ENCODE data around the gene NINJ1. TPM values are rescaled to one million over a fixed set of nuclear protein-coding genes. Genes with fewer than 3 reads are reported as not detected.

The NINJ1 gene
- total RNA-seq, 1 experiment from 2014 or later = 10.3 TPM

DNA sequence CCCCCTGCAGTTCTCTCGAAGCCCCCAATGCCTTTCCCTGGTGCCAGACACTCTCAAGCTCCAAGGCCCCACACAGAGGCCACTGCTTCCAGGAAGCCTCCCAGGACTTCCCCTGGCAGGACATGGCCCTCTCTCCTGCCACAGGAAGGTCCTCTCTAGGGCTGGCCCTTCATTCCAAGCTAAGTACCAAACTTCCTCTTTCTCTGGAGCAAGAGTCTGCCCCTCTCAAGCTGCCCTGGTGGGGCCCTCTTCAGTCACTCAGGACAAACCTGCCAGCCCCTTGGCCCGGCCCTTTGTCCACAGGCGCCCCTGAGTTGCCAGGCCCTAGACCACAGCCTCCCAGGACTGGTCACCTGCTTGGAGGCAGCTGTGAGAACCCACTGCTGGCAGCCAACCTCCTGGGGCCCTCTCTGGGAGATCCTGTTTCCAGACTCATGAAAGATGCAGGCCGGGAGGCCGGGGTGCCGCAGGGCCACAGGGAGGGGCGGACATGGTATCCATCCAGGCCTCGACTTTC is 6.6 kb downstream of the NINJ1 start:
- Histone ChIP-seq H3K79me2 (ENCODE audit: low read length) (no peaks in the 10 kb centered on the region), H3K9ac (ENCODE audit: low read length) (no peak overlapping the region)
- DNase-seq = no peak

DNA sequence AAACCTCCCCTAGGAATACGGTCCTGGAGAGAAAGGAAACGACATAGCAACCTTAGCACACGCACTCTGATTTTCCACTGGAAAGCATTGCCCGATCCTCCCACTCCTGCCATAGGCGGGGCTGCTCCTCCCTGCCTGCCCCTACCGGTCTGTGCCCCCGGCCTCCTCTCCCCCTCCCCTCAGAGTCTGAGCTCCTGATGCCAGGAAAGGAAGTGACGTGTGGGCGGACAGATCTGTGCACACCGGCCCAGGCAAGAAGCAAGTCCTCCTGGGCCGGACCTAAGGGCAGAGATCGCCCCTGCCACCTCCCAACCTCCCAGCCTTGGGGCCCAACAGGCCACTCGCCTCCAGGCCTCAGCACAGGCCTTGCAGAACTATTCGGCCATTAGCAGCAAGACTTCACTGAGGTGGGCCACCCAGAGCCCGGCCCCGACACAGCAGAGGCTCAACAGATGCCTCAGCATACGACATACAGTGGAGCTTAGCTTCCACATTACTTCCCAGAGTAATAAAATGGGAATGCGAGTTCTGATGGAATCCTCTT is 7.2 kb downstream of the NINJ1 start:
- no peak overlapping the region for H3K9ac ChIP-seq (ENCODE audit: low read length)
- no peaks in the 10 kb centered on the region for H3K27me3 ChIP-seq (ENCODE audit: low read length)
- no peak overlapping the region for H2AFZ ChIP-seq (ENCODE audit: low read length)
- no peaks in the 10 kb centered on the region; the same call in 1 of the 2 replicates for H4K20me1 ChIP-seq (ENCODE audit: insufficient read depth, low read depth, low read length)
- H3K79me2 ChIP-seq (ENCODE audit: low read length) = no peaks in the 10 kb centered on the region
- no peak for DNase-seq
- H3K9me2 ChIP-seq (replicated peaks; ENCODE audit: insufficient read depth, low read length) = no peaks in the 10 kb centered on the region
- H3K27ac ChIP-seq (ENCODE audit: low read length) = no peak overlapping the region
- no peaks in the 10 kb centered on the region for H3K9me3 ChIP-seq (ENCODE audit: low read length)
- H3K4me1 ChIP-seq (ENCODE audit: low read length) = no peaks in the 10 kb centered on the region
- no peak overlapping the region for H3K4me2 ChIP-seq (ENCODE audit: low read depth, low read length, poor library complexity, severe bottlenecking)
- no peaks in the 10 kb centered on the region for H3K36me3 ChIP-seq (ENCODE audit: insufficient read depth, low read length)
- no peak overlapping the region for H3K4me3 ChIP-seq (ENCODE audit: low read length)

More for the DNA sequence above, 6.6 kb downstream of the NINJ1 start:
- no peaks in the 10 kb centered on the region for H3K36me3 ChIP-seq (ENCODE audit: insufficient read depth, low read length)
- H3K4me1 ChIP-seq (ENCODE audit: low read length) = no peaks in the 10 kb centered on the region
- no peak overlapping the region for H3K27ac ChIP-seq (ENCODE audit: low read length)
- no peak overlapping the region for H3K4me2 ChIP-seq (ENCODE audit: low read depth, low read length, poor library complexity, severe bottlenecking)
- H3K27me3 ChIP-seq (ENCODE audit: low read length) = no peaks in the 10 kb centered on the region
- H3K9me3 ChIP-seq (ENCODE audit: low read length) = no peaks in the 10 kb centered on the region
- H4K20me1 ChIP-seq (ENCODE audit: insufficient read depth, low read depth, low read length) = peaks cover 4% of the 10 kb centered on the region; the same call in 1 of the 2 replicates
- no peaks in the 10 kb centered on the region for H3K9me2 ChIP-seq (replicated peaks; ENCODE audit: insufficient read depth, low read length)
- H3K4me3 ChIP-seq (ENCODE audit: low read length) = no peak overlapping the region
- H2AFZ ChIP-seq (ENCODE audit: low read length) = no peak overlapping the region

DNA sequence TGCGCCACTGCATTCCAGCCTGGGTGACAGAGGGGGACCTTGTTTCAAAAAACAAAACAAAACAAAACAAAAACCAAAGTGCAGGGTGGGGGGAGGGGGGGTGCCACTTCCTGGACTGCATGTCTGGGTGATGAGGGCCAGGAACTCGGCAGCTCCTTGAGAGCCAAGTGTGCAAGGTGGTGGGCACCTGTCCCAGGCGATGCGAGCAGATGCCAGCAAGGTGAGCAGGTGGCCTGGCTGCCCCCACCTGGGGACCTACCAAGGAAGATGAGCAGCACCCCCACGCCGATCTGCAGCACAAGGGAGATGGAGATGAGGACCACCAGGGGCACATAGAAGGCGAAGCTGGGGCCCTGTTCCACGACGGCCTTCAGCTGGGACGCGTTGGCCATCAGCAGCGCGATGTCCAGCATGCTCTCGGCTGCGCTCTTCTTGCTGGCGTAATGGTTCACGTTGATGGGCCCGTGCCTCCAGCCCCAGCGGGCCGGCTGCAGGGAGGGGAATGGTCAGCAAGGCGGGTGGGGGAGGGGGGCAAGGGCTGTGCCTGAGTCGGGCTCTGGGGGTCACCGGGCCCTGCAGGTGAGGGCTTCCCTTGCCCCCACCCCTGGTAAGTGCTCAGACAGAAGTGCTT is 7.8 kb downstream of the NINJ1 start:
- no peaks in the 10 kb centered on the region for H3K36me3 ChIP-seq (ENCODE audit: insufficient read depth, low read length)
- no peak for DNase-seq
- H3K79me2 ChIP-seq (ENCODE audit: low read length) = no peaks in the 10 kb centered on the region

DNA sequence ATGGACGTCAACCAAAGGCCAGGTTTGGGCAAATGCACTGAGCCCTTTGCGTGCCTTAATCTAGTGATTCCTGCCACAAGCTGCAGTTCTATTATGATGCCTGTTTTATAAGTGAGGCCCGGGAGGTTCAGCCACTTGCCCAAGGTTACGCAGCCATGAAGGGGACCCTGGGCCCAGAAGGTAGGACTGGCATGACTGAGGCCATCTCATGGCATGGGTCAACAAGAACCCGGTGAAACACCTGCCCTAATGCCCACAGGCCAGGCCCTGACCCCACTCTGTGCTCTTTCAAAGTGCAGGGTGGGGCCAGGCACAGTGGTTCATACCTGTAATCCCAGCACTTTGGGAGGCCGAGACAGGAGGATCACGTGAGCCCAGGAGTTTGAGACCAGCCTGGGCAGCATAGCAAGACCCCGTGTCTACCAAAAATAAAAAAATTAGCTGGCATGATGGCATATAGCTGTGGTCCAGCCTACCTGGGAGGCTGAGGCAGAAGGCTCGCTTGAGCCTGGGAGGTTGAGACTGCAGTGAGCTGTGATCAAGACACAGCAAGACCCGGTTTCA is 8.6 kb downstream of the NINJ1 start:
- no peak for DNase-seq
- no peaks in the 10 kb centered on the region for H4K20me1 ChIP-seq (ENCODE audit: insufficient read depth, low read depth, low read length)
- no peak overlapping the region for H3K9ac ChIP-seq (ENCODE audit: low read length)
- H3K27me3 ChIP-seq (ENCODE audit: low read length) = no peaks in the 10 kb centered on the region
- no peaks in the 10 kb centered on the region for H3K9me3 ChIP-seq (ENCODE audit: low read length)
- H3K9me2 ChIP-seq (replicated peaks; ENCODE audit: insufficient read depth, low read length) = no peaks in the 10 kb centered on the region
- peaks cover 3% of the 10 kb centered on the region for H3K4me1 ChIP-seq (ENCODE audit: low read length)
- no peak overlapping the region for H3K27ac ChIP-seq (ENCODE audit: low read length)
- H3K36me3 ChIP-seq (ENCODE audit: insufficient read depth, low read length) = no peaks in the 10 kb centered on the region
- no peak overlapping the region for H3K4me3 ChIP-seq (ENCODE audit: low read length)
- no peaks in the 10 kb centered on the region for H3K79me2 ChIP-seq (ENCODE audit: low read length)
- no peak overlapping the region for H3K4me2 ChIP-seq (ENCODE audit: low read depth, low read length, poor library complexity, severe bottlenecking)
- no peak overlapping the region for H2AFZ ChIP-seq (ENCODE audit: low read length)

More for the DNA sequence above, 7.8 kb downstream of the NINJ1 start:
- H3K4me2 ChIP-seq (ENCODE audit: low read depth, low read length, poor library complexity, severe bottlenecking) = no peak overlapping the region
- H3K9ac ChIP-seq (ENCODE audit: low read length) = no peak overlapping the region
- no peaks in the 10 kb centered on the region for H3K27me3 ChIP-seq (ENCODE audit: low read length)
- H3K4me1 ChIP-seq (ENCODE audit: low read length) = no peaks in the 10 kb centered on the region
- no peak overlapping the region for H2AFZ ChIP-seq (ENCODE audit: low read length)
- no peaks in the 10 kb centered on the region for H3K9me3 ChIP-seq (ENCODE audit: low read length)
- H4K20me1 ChIP-seq (ENCODE audit: insufficient read depth, low read depth, low read length) = no peaks in the 10 kb centered on the region
- no peak overlapping the region for H3K4me3 ChIP-seq (ENCODE audit: low read length)
- no peaks in the 10 kb centered on the region for H3K9me2 ChIP-seq (replicated peaks; ENCODE audit: insufficient read depth, low read length)
- no peak overlapping the region for H3K27ac ChIP-seq (ENCODE audit: low read length)

DNA sequence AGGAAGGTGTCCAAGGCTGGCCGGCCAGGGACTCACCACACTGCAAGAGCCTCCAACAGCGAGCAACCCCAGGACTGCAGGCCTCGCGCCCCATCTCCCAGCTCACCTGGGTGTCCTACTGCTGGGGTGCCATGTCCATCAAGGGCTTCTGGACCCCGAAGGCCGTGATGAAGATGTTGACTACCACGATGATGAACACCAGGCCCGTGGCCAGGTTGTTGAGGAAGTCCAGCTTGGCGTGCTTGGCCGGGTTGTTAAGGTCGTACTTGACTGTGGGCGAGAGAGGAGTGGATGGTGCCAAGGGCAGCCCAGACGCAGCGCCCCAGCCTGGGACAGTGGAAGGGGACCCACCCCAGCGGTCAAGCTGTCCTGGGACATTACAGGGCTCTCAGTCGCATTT is 9.3 kb downstream of the NINJ1 start:
- Histone ChIP-seq H3K4me3 (ENCODE audit: low read length) (no peak overlapping the region), H3K27ac (ENCODE audit: low read length) (no peak overlapping the region), H2AFZ (ENCODE audit: low read length) (no peak overlapping the region), H3K9ac (ENCODE audit: low read length) (no peak overlapping the region), H3K9me3 (ENCODE audit: low read length) (no peaks in the 10 kb centered on the region), H4K20me1 (ENCODE audit: insufficient read depth, low read depth, low read length) (no peaks in the 10 kb centered on the region), H3K36me3 (ENCODE audit: insufficient read depth, low read length) (no peaks in the 10 kb centered on the region), H3K9me2 (replicated peaks; ENCODE audit: insufficient read depth, low read length) (no peaks in the 10 kb centered on the region), H3K79me2 (ENCODE audit: low read length) (no peaks in the 10 kb centered on the region), H3K4me1 (ENCODE audit: low read length) (peaks cover 9% of the 10 kb centered on the region), H3K4me2 (ENCODE audit: low read depth, low read length, poor library complexity, severe bottlenecking) (no peak overlapping the region), H3K27me3 (ENCODE audit: low read length) (no peaks in the 10 kb centered on the region)
- DNase-seq = no peak

DNA sequence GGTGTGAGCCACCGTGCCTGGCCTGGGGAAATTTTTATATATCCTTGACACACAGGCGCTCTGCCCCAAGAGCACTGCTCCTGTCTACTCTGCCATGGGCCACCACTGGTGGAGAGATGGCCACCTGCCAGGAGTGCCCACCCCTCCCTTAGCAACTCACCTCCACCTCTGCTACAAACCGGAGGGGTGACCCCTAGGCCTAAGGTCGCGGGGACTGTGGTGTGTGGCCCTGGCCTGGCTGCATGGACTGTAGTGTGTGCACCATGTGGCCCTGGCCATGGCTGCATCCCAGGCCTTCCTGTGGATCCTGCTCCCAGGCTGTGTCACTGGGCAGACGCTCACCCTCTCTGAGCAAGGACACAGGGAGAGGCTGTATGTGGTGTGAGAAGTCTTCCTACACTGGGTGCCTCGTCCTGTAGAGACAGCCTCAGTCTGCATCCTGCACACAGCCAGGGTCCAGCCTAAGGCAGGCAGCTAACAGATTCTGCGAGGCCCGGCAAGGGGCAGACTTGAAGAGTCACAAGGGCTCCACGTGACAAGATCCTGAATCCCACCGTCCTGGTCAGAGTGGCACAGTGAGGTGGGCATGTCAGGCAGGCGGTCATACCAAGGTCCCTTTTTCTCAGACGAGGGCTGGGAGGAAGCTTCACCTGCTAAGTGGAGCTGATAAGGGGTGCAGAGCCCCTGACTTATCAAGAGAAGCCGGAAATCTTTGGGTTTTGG is 10.3 kb downstream of the NINJ1 start:
- Histone ChIP-seq H3K79me2 (ENCODE audit: low read length) (no peaks in the 10 kb centered on the region), H3K9me2 (replicated peaks; ENCODE audit: insufficient read depth, low read length) (no peaks in the 10 kb centered on the region), H3K27me3 (ENCODE audit: low read length) (no peaks in the 10 kb centered on the region), H3K4me1 (ENCODE audit: low read length) (peaks cover 14% of the 10 kb centered on the region), H3K9me3 (ENCODE audit: low read length) (no peaks in the 10 kb centered on the region), H2AFZ (ENCODE audit: low read length) (no peak overlapping the region), H3K36me3 (ENCODE audit: insufficient read depth, low read length) (no peaks in the 10 kb centered on the region), H3K4me2 (ENCODE audit: low read depth, low read length, poor library complexity, severe bottlenecking) (no peak overlapping the region), H3K27ac (ENCODE audit: low read length) (no peak overlapping the region), H4K20me1 (ENCODE audit: insufficient read depth, low read depth, low read length) (no peaks in the 10 kb centered on the region), H3K9ac (ENCODE audit: low read length) (no peak overlapping the region), H3K4me3 (ENCODE audit: low read length) (no peak overlapping the region)
- DNase-seq = no peak

DNA sequence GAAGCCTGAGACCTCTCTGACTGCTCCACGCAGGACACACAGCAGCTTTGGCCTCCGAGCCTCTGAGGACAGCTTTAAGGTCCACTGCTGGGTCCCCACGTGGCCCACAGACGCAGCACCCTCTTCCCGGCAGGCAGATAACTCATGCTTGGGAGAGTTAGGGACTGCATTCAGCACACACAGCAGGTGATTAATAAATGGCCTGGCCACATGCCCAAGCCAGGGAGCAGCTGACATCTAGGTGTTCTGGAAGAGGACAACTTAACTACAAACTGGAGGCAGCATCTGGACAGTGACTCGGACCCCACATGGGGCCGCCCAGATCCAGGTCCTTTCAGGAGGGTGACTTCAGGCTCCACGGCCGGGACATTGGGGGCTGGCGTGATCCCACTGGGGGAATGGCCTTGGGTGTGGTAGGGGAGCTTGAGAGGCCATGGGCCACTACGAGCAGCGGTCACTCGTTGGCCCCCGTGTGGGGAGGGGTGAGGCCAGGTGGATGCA is 11.3 kb downstream of the NINJ1 start:
- no peak for DNase-seq
- Histone ChIP-seq H4K20me1 (ENCODE audit: insufficient read depth, low read depth, low read length) (no peaks in the 10 kb centered on the region), H3K79me2 (ENCODE audit: low read length) (no peaks in the 10 kb centered on the region), H3K4me1 (ENCODE audit: low read length) (peaks cover 14% of the 10 kb centered on the region), H3K36me3 (ENCODE audit: insufficient read depth, low read length) (no peaks in the 10 kb centered on the region), H3K9me3 (ENCODE audit: low read length) (no peaks in the 10 kb centered on the region), H3K9ac (ENCODE audit: low read length) (no peak overlapping the region), H3K27ac (ENCODE audit: low read length) (no peak overlapping the region), H3K4me2 (ENCODE audit: low read depth, low read length, poor library complexity, severe bottlenecking) (no peak overlapping the region), H3K27me3 (ENCODE audit: low read length) (no peaks in the 10 kb centered on the region), H2AFZ (ENCODE audit: low read length) (no peak overlapping the region), H3K9me2 (replicated peaks; ENCODE audit: insufficient read depth, low read length) (no peaks in the 10 kb centered on the region), H3K4me3 (ENCODE audit: low read length) (no peak overlapping the region)
